ENCODE measurements around the gene DIP2C. TPM values are rescaled to one million over a fixed set of nuclear protein-coding genes. Genes with fewer than 3 reads are reported as not detected.

DIP2C gene
- polyA plus RNA-seq, 3 donors: 0.11 TPM; not detected in 2

DNA sequence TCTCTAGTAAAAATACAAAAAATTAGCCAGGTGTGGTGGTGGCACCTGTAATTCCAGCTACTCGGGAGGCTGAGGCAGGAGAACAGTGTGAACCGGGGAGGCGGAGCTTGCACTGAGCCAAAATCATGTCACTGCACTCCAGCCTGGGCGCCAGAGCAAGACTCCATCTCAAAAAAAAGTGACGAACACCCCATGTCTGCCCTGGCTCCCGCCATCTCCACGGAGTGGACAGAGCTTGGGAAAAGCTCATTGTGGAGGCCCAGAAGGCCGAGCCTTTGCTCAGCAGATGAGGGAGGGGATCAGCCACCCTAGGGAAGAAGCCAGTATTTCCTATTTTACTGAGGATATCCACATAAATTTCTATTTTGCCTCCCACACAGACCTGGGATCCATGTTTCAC lies 136.8 kb downstream of the DIP2C start:
- WGBS (ENCODE audit: insufficient coverage): 88% methylated on average over 8 of the region's 8 CpGs
- H3K27me3 Mint-ChIP-seq (ENCODE audit: low read depth in 3 of 3): peaks cover 5 to 26% (median 19%) of the 10 kb centered on the region in 3 donors

GRCh38 chr10:551373-552252 lies 137.9 kb downstream of the DIP2C start:
- peaks cover 8 to 30% (median 22%) of the 10 kb centered on the region in 3 donors for H3K27me3 Mint-ChIP-seq (ENCODE audit: low read depth in 3 of 3)
- H3K9me3 Mint-ChIP-seq: peaks cover 0 to 1% (median 0%) of the 10 kb centered on the region in 7 donors
- H3K4me3 Mint-ChIP-seq: no peak overlapping the region
- Histone ChIP-seq H2AFZ (ENCODE audit: insufficient read depth, low read depth, low read length, poor library complexity, severe bottlenecking) (no peak overlapping the region), H3K4me2 (replicated peaks; ENCODE audit: extremely low read depth, low read length, poor library complexity, severe bottlenecking) (no peak overlapping the region), H3K79me2 (ENCODE audit: insufficient read depth, low read length) (no peaks in the 10 kb centered on the region), H3K27me3 (ENCODE audit: control insufficient read depth in 2 of 2, insufficient read depth in 2 of 2, low read length in 2 of 2) (no peaks in the 10 kb centered on the region), H3K36me3 (replicated peaks in 1 of 2; ENCODE audit: control insufficient read depth in 1 of 2, insufficient read depth in 2 of 2, low read length in 2 of 2) (no peaks in the 10 kb centered on the region), H3K4me1 (ENCODE audit: control insufficient read depth in 1 of 2, insufficient read depth in 2 of 2, low read length in 2 of 2) (no peaks in the 10 kb centered on the region), H4K20me1 (ENCODE audit: insufficient read depth, low read length) (no peaks in the 10 kb centered on the region), H3K9me3 (replicated peaks in 1 of 2; ENCODE audit: control insufficient read depth in 1 of 2, insufficient read depth in 1 of 2, low read length in 2 of 2) (no peaks in the 10 kb centered on the region), H3K27ac (ENCODE audit: low read depth in 1 of 2, low read length in 2 of 2) (no peak overlapping the region), H3K9ac (ENCODE audit: insufficient read depth, low read length, poor library complexity, severe bottlenecking) (no peak overlapping the region), H3K4me3 (replicated peaks in 1 of 3; ENCODE audit: low read depth in 2 of 3, low read length in 3 of 3) (no peak overlapping the region)
- DNase-seq: no peak
- TF ChIP-seq, protein P1, sequence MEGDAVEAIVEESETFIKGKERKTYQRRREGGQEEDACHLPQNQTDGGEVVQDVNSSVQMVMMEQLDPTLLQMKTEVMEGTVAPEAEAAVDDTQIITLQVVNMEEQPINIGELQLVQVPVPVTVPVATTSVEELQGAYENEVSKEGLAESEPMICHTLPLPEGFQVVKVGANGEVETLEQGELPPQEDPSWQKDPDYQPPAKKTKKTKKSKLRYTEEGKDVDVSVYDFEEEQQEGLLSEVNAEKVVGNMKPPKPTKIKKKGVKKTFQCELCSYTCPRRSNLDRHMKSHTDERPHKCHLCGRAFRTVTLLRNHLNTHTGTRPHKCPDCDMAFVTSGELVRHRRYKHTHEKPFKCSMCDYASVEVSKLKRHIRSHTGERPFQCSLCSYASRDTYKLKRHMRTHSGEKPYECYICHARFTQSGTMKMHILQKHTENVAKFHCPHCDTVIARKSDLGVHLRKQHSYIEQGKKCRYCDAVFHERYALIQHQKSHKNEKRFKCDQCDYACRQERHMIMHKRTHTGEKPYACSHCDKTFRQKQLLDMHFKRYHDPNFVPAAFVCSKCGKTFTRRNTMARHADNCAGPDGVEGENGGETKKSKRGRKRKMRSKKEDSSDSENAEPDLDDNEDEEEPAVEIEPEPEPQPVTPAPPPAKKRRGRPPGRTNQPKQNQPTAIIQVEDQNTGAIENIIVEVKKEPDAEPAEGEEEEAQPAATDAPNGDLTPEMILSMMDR (IDR thresholded peaks at IDR 0.05): no peak
- 87% methylated on average over 18 of the region's 19 CpGs for WGBS (ENCODE audit: insufficient coverage)
- H3K36me3 Mint-ChIP-seq: no peaks in the 10 kb centered on the region
- intact Hi-C loops (cut with micrococcal nuclease): no loop called here
- no peak overlapping the region for H3K27ac Mint-ChIP-seq
- no peaks in the 10 kb centered on the region for H3K4me1 Mint-ChIP-seq

More for the DNA sequence above, 136.8 kb downstream of the DIP2C start:
- no peak overlapping the region for H3K4me3 Mint-ChIP-seq
- H3K27ac Mint-ChIP-seq: no peak overlapping the region
- TF ChIP-seq, protein P1 (IDR thresholded peaks at IDR 0.05): no peak
- no peak overlapping the region for H3K9ac ChIP-seq (ENCODE audit: insufficient read depth, low read length, poor library complexity, severe bottlenecking)
- H3K36me3 ChIP-seq (replicated peaks in 1 of 2; ENCODE audit: control insufficient read depth in 1 of 2, insufficient read depth in 2 of 2, low read length in 2 of 2): no peaks in the 10 kb centered on the region
- no peaks in the 10 kb centered on the region for H3K27me3 ChIP-seq (ENCODE audit: control insufficient read depth in 2 of 2, insufficient read depth in 2 of 2, low read length in 2 of 2)
- no peak for DNase-seq
- no peak overlapping the region for H3K27ac ChIP-seq (ENCODE audit: low read depth in 1 of 2, low read length in 2 of 2)
- no peaks in the 10 kb centered on the region for H3K4me1 ChIP-seq (ENCODE audit: control insufficient read depth in 1 of 2, insufficient read depth in 2 of 2, low read length in 2 of 2)
- H3K36me3 Mint-ChIP-seq: no peaks in the 10 kb centered on the region
- H4K20me1 ChIP-seq (ENCODE audit: insufficient read depth, low read length): no peaks in the 10 kb centered on the region
- H3K4me1 Mint-ChIP-seq: no peaks in the 10 kb centered on the region
- H3K4me3 ChIP-seq (replicated peaks in 1 of 3; ENCODE audit: low read depth in 2 of 3, low read length in 3 of 3): no peak overlapping the region
- H2AFZ ChIP-seq (ENCODE audit: insufficient read depth, low read depth, low read length, poor library complexity, severe bottlenecking): no peak overlapping the region
- no peaks in the 10 kb centered on the region for H3K79me2 ChIP-seq (ENCODE audit: insufficient read depth, low read length)
- intact Hi-C loops (cut with micrococcal nuclease): no loop called here
- peaks cover 0 to 1% (median 0%) of the 10 kb centered on the region in 7 donors for H3K9me3 Mint-ChIP-seq
- no peak overlapping the region for H3K4me2 ChIP-seq (replicated peaks; ENCODE audit: extremely low read depth, low read length, poor library complexity, severe bottlenecking)
- H3K9me3 ChIP-seq (replicated peaks in 1 of 2; ENCODE audit: control insufficient read depth in 1 of 2, insufficient read depth in 1 of 2, low read length in 2 of 2): no peaks in the 10 kb centered on the region

Measured in CD14-positive monocyte (primary cell).